HG03565 (cell line): ENCODE results near the gene FSTL3.
"Not testable (repeated sequence)": the region's sequence is repeated elsewhere in the genome, so short reads cannot be mapped to it uniquely, and the experiment has no call there.

ENCODE experiments used
- ATAC-seq: cut with Tn5 transposase; IDR thresholded peaks from one replicate; pipeline ENCODE4 v1.9.1; 2021; ENCODE audit warnings: mild to moderate bottlenecking, moderate library complexity; ENCODE audit not compliant: unreplicated experiment

FSTL3 gene

GRCh38 chr19:681029-682019 lies 5.1 kb downstream of the FSTL3 start:
- no peak for ATAC-seq

- ATAC-seq: no peak
These were observed 6.6 kb downstream of the FSTL3 start for GRCh38 chr19:682678-683320.

GRCh38 chr19:685454-685931 lies 9.3 kb downstream of the FSTL3 start:
- no peak for ATAC-seq

- no peak for ATAC-seq
These were observed 10.6 kb downstream of the FSTL3 start for GRCh38 chr19:686589-687297.

GRCh38 chr19:687569-688166 lies 11.5 kb downstream of the FSTL3 start:
- ATAC-seq: no peak

- ATAC-seq: no peak
These were observed 12.0 kb downstream of the FSTL3 start for GRCh38 chr19:688214-688613.

- no peak for ATAC-seq
These were observed 12.8 kb downstream of the FSTL3 start for GRCh38 chr19:688992-689391.

GRCh38 chr19:690203-690602 lies 14.0 kb downstream of the FSTL3 start:
- ATAC-seq: no peak

- ATAC-seq: no peak
These were observed 18.5 kb downstream of the FSTL3 start for GRCh38 chr19:694481-695351.

GRCh38 chr19:695352-695949 lies 19.3 kb downstream of the FSTL3 start, which contains the start of gene PRSS57:
Gene PRSS57 (minus strand): TSS chr19:695452. CDS start chr19:695430, 22 bp downstream.
- no peak for ATAC-seq

GRCh38 chr19:698529-698928 lies 22.3 kb downstream of the FSTL3 start:
- not testable (repeated sequence) for ATAC-seq

GRCh38 chr19:699885-700284 lies 23.7 kb downstream of the FSTL3 start:
- ATAC-seq: not testable (repeated sequence)

- ATAC-seq: not testable (repeated sequence)
These were observed 26.7 kb downstream of the FSTL3 start for GRCh38 chr19:702847-703246.

- no peak for ATAC-seq
These were observed 27.1 kb downstream of the FSTL3 start for GRCh38 chr19:703329-703650.

GRCh38 chr19:703651-704446 lies 27.7 kb downstream of the FSTL3 start:
- ATAC-seq: no peak

- ATAC-seq: no peak
These were observed 28.2 kb downstream of the FSTL3 start for GRCh38 chr19:704447-704741.

- no peak for ATAC-seq
These were observed 32.3 kb downstream of the FSTL3 start, which contains the start of gene PALM for GRCh38 chr19:708154-709143. Gene PALM (plus strand): TSS chr19:708935. CDS start chr19:709147, 212 bp downstream.
